Tibial artery (tissue), 4 donors: ENCODE results near the gene SCGB1C1.
A peak's percentile ranks its signal among the peaks of the same experiment; 100 is the strongest.

Source experiments
- DNase-seq, 2 donors: peaks; one replicate each; pipeline ENCODE4 v3.0.0-alpha.2; 2019
- H3K27ac ChIP-seq, 2 donors: fragments of 200-600 bp; sonication (generic) in 1 of 2; 1 replicate in 1 of 2; 2 replicates in 1 of 2; pipeline ENCODE4 v1.5.1; 2018 to 2019; ENCODE audit warnings: mild to moderate bottlenecking in 1 of 2
- H3K27me3 ChIP-seq, 2 donors: fragments of 200-600 bp; sonication (generic) in 1 of 2; one replicate each; pipeline versions ENCODE4 v1.5.1 to v1.6.0; 2016 to 2019
- H3K36me3 ChIP-seq, 3 donors: fragments of 200-600 bp; sonication (generic) in 2 of 3; one replicate each; pipeline ENCODE4 v1.5.1; 2016 to 2019; ENCODE audit warnings: mild to moderate bottlenecking in 2 of 3
- H3K4me1 ChIP-seq, 4 donors: fragments of 200-600 bp; sonication (generic) in 2 of 4; 1 replicate in 3 of 4; 2 replicates in 1 of 4; pipeline ENCODE4 v1.5.1; 2016 to 2019
- H3K4me3 ChIP-seq, 2 donors: fragments of 200-600 bp; sonication (generic) in 1 of 2; 1 replicate in 1 of 2; 2 replicates in 1 of 2; pipeline ENCODE4 v1.5.1; 2018 to 2019; ENCODE audit warnings: mild to moderate bottlenecking in 2 of 2
- H3K9me3 ChIP-seq, 3 donors: fragments of 200-600 bp; sonication (generic) in 1 of 3; one replicate each; pipeline ENCODE4 v1.5.1; 2016 to 2019
- intact Hi-C: fragments of 100-400 bp; cut with DNase I; formaldehyde crosslinking; loops from one replicate; pipeline ENCODE4 v1.15.0; 2023; ENCODE audit warnings: low total_unique reads
- TF ChIP-seq, protein P1 (sequence below), 2 experiments: fragments of 200-600 bp in 1 of 2; fragments of 450-650 bp in 1 of 2; IDR thresholded peaks; one replicate each; pipeline ENCODE4 v1.5.1; 2017 to 2019; ENCODE audit warnings: antibody characterized with exemption in 2 of 2, mild to moderate bottlenecking in 1 of 2, moderate library complexity in 1 of 2

Gene SCGB1C1

GRCh38 chr11:223884-224283, 31.0 kb downstream of the SCGB1C1 start:
- no peaks in the 10 kb centered on the region for H3K9me3 ChIP-seq
- intact Hi-C loops, result no loop called here
- TF ChIP-seq, protein P1, sequence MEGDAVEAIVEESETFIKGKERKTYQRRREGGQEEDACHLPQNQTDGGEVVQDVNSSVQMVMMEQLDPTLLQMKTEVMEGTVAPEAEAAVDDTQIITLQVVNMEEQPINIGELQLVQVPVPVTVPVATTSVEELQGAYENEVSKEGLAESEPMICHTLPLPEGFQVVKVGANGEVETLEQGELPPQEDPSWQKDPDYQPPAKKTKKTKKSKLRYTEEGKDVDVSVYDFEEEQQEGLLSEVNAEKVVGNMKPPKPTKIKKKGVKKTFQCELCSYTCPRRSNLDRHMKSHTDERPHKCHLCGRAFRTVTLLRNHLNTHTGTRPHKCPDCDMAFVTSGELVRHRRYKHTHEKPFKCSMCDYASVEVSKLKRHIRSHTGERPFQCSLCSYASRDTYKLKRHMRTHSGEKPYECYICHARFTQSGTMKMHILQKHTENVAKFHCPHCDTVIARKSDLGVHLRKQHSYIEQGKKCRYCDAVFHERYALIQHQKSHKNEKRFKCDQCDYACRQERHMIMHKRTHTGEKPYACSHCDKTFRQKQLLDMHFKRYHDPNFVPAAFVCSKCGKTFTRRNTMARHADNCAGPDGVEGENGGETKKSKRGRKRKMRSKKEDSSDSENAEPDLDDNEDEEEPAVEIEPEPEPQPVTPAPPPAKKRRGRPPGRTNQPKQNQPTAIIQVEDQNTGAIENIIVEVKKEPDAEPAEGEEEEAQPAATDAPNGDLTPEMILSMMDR (IDR thresholded peaks at IDR 0.05), result no peak
- no peaks in the 10 kb centered on the region for H3K4me1 ChIP-seq
- H3K27ac ChIP-seq, result no peak overlapping the region
- no peak overlapping the region for H3K4me3 ChIP-seq
- H3K27me3 ChIP-seq, result no peaks in the 10 kb centered on the region
- peaks cover 0 to 35% (median 10%) of the 10 kb centered on the region in 3 donors for H3K36me3 ChIP-seq
- DNase-seq, result peak in 1 of 2 donors; percentile 40

GRCh38 chr11:224424-224823, 31.5 kb downstream of the SCGB1C1 start:
- H3K27me3 ChIP-seq, result no peaks in the 10 kb centered on the region
- H3K9me3 ChIP-seq, result no peaks in the 10 kb centered on the region
- no peak overlapping the region for H3K27ac ChIP-seq
- intact Hi-C loops, result no loop called here
- peaks cover 0 to 31% (median 9%) of the 10 kb centered on the region in 3 donors for H3K36me3 ChIP-seq
- no peak overlapping the region for H3K4me3 ChIP-seq
- TF ChIP-seq, protein P1 (IDR thresholded peaks at IDR 0.05), result no peak
- DNase-seq, result peak in 1 of 2 donors; percentile 7
- H3K4me1 ChIP-seq, result no peaks in the 10 kb centered on the region

- Histone ChIP-seq H3K27me3 (no peaks in the 10 kb centered on the region), H3K4me3 (no peak overlapping the region), H3K9me3 (no peaks in the 10 kb centered on the region), H3K4me1 (no peaks in the 10 kb centered on the region), H3K36me3 (peaks cover 0 to 34% (median 9%) of the 10 kb centered on the region in 3 donors), H3K27ac (no peak overlapping the region)
- DNase-seq, result peak in 1 of 2 donors; percentile 2
- intact Hi-C loops, result no loop called here
- TF ChIP-seq, protein P1 (IDR thresholded peaks at IDR 0.05), result no peak
Observed at GRCh38 chr11:225734-226453, 33.0 kb downstream of the SCGB1C1 start.

- Histone ChIP-seq H3K4me3 (no peak overlapping the region), H3K4me1 (no peaks in the 10 kb centered on the region), H3K36me3 (peaks cover 0 to 19% (median 3%) of the 10 kb centered on the region in 3 donors), H3K9me3 (no peaks in the 10 kb centered on the region), H3K27ac (no peak overlapping the region), H3K27me3 (no peaks in the 10 kb centered on the region)
- TF ChIP-seq, protein P1 (IDR thresholded peaks at IDR 0.05), result no peak
- no peak for DNase-seq
- intact Hi-C loops, result no loop called here
Observed at GRCh38 chr11:227824-228379, 35.0 kb downstream of the SCGB1C1 start.

- Histone ChIP-seq H3K9me3 (no peaks in the 10 kb centered on the region), H3K27me3 (no peaks in the 10 kb centered on the region)
- DNase-seq, result no peak
Observed at GRCh38 chr11:230431-230830, 37.6 kb downstream of the SCGB1C1 start.

More at GRCh38 chr11:230431-230830, 37.6 kb downstream of the SCGB1C1 start:
- H3K4me1 ChIP-seq, result peaks cover 0 to 10% (median 8%) of the 10 kb centered on the region in 4 donors
- no peak overlapping the region for H3K27ac ChIP-seq
- TF ChIP-seq, protein P1 (IDR thresholded peaks at IDR 0.05), result no peak
- intact Hi-C loops, result no loop called here
- H3K4me3 ChIP-seq, result no peak overlapping the region
- peaks cover 0 to 13% (median 3%) of the 10 kb centered on the region in 3 donors for H3K36me3 ChIP-seq
